Measurements from ENCODE around the gene KRTAP1-3.

- TF ChIP-seq POLR2AphosphoS5 (IDR thresholded peaks at IDR 0.05; ENCODE audit: low read depth, low read length) (no peak), POLR2A (IDR thresholded peaks at IDR 0.05; ENCODE audit: low read depth, low read length) (no peak)
These were observed 27.3 kb upstream of the KRTAP1-3 start for GRCh38 chr17:41061964-41062363.
